K562 (cell line): ENCODE results near the gene CSTA.

Experiments used
- CTCF ChIP-seq, 3 experiments: IDR thresholded peaks in 2 of 3; conservative IDR thresholded peaks in 1 of 3; 2 replicates each; pipeline ENCODE4 v1.5.1; 2011 to 2012; ENCODE audit warnings: low read length in 3 of 3, mild to moderate bottlenecking in 3 of 3, control low read depth in 2 of 3, improper control_type of control experiment in 1 of 3, inconsistent platforms in 1 of 3, low read depth in 1 of 3, mixed read lengths in 1 of 3, moderate library complexity in 1 of 3; ENCODE audit not compliant: insufficient read depth in 2 of 3
- EP300 ChIP-seq: IDR thresholded peaks from 2 replicates; pipeline ENCODE4 v1.6.1; 2012; ENCODE audit warnings: low read length, improper control_type of control experiment
- EZH2 ChIP-seq: IDR thresholded peaks from 2 replicates; pipeline ENCODE4 v1.6.1; 2012; ENCODE audit warnings: low read depth, mild to moderate bottlenecking, inconsistent platforms, low read length, borderline replicate concordance
- MTA1 ChIP-seq: fragments of 450-650 bp; IDR thresholded peaks from 2 replicates; pipeline ENCODE4 v1.6.1; 2017; ENCODE audit warnings: borderline replicate concordance
- NFE2L1 ChIP-seq: fragments of 450-650 bp; IDR thresholded peaks from 2 replicates; pipeline ENCODE4 v1.6.1; 2016; ENCODE audit warnings: missing genetic modification characterization, low read depth, mild to moderate bottlenecking, missing compliant biosample characterization, moderate library complexity, borderline replicate concordance
- NFIX ChIP-seq: fragments of 250-450 bp; sonication (Bioruptor Pico); IDR thresholded peaks from 2 replicates; pipeline ENCODE4 v1.4.0; 2020; ENCODE audit warnings: low read depth, mild to moderate bottlenecking, moderate library complexity
- NR1H2 ChIP-seq: sonication (generic); formaldehyde crosslinking; IDR thresholded peaks from 2 replicates; pipeline ENCODE4 v1.4.0; 2020; ENCODE audit warnings: mild to moderate bottlenecking, missing genetic modification reagents
- YBX1 ChIP-seq: fragments of 450-650 bp; IDR thresholded peaks from 2 replicates; pipeline ENCODE4 v1.7.1; 2016; ENCODE audit warnings: mild to moderate bottlenecking
- ZNF121 ChIP-seq: sonication (generic); formaldehyde crosslinking; conservative IDR thresholded peaks from 2 replicates; pipeline ENCODE4 v1.8.0; 2022; ENCODE audit warnings: missing genetic modification reagents

DNA sequence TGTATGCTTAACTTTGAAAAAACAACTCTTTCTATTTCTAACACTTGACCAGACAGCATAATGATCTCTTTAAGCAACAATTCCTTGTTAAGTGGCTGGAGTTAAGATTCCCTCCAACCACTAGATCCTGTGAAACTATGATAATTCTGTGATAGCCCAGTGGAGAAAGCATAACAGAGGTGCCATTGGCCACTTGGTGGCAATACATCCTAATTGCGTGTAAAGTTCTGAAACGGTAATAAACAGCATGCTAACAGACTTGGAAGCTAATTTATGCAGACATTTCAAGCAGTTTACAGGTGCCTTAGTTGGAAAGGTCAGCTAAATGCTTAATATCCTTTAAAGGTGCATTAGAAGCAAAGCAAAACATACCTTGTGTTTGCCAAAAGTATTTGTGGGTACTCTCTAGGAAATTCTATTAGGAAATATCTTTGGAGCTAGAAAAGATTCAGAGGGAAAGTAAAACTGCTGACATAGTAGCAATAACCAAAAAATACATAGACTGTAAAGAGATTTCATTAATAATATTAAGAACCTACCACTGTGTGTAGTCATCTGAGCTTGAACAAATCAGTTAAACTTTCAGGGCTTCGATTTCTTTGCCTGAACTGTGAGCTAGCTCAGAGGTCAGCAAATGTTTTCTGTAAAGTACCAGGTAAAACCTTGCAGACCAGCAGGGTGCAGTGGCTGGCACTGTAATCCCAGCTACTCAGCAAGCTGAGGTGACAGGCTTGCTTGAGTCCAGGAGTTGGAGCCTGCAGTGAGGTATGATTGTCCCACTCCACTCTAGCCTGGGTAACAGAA lies 19.0 kb upstream of the CSTA start:
- TF ChIP-seq EZH2 = no peak
- TF ChIP-seq NFIX = no peak
- peak in 2 of 3 experiments; percentile 12 to 47; a peak in 2 of 6 replicates for TF ChIP-seq CTCF (IDR thresholded peaks at IDR 0.05 in 2 of 3, conservative IDR thresholded peaks at IDR 0.05 in 1 of 3; ENCODE audit: insufficient read depth in 2 of 3, low read depth in 1 of 3, low read length in 3 of 3)
- TF ChIP-seq NR1H2 = no peak
- TF ChIP-seq YBX1 = no peak
- no peak for TF ChIP-seq EP300
- TF ChIP-seq MTA1 = no peak
- TF ChIP-seq ZNF121 = no peak
- no peak for TF ChIP-seq NFE2L1
